Measurements from ENCODE around the gene ZBTB24. TPM values are rescaled to one million over a fixed set of nuclear protein-coding genes. Genes with fewer than 3 reads are reported as not detected.

The ZBTB24 gene
- total RNA-seq, 1 experiment from 2014 or later: 21.5 TPM

GRCh38 chr6:109446072-109446471 is 36.9 kb downstream of the ZBTB24 start:
- Histone ChIP-seq H3K36me3 (ENCODE audit: control insufficient read depth, insufficient read depth, low read length) (peaks cover 2% of the 10 kb centered on the region; the same call in 1 of the 2 replicates), H3K9me3 (ENCODE audit: control insufficient read depth, insufficient read depth, low read depth, low read length) (no peaks in the 10 kb centered on the region), H3K27ac (ENCODE audit: low read length) (no peak overlapping the region), H3K4me1 (ENCODE audit: control insufficient read depth, insufficient read depth, low read length) (peaks cover 8% of the 10 kb centered on the region), H3K27me3 (ENCODE audit: control insufficient read depth, insufficient read depth, low read length) (no peaks in the 10 kb centered on the region), H3K4me3 (ENCODE audit: low read depth in 2 of 2, low read length in 2 of 2) (no peak overlapping the region)
- ATAC-seq: no peak
- no TSS peak for BruUV-seq (replicated peaks)
- in situ Hi-C loops (cut with HindIII; ENCODE audit: low pct_unique_long_range_greater_than_20kb, low sequenced_read_pairs): no loop called here
- CTCF ChIA-PET: no interaction called here
- TF ChIP-seq REST (IDR thresholded peaks at IDR 0.05; ENCODE audit: insufficient read depth in 1 of 2, low read depth in 2 of 2, low read length in 1 of 2): no peak
- no peak for TF ChIP-seq TCF7L2 (IDR thresholded peaks at IDR 0.05; ENCODE audit: low read depth, low read length)
- no peak for TF ChIP-seq SIN3A (IDR thresholded peaks at IDR 0.05; ENCODE audit: borderline replicate concordance, insufficient read depth, low read depth, low read length)
- TF ChIP-seq POLR2AphosphoS5 (IDR thresholded peaks at IDR 0.05; ENCODE audit: low read depth, low read length): no peak
- POLR2A ChIA-PET: no interaction called here
- intact Hi-C loops (cut with micrococcal nuclease; ENCODE audit: unreplicated experiment): no loop called here
- no peak for DNase-seq (ENCODE audit: low read depth, low spot score)

- peaks cover 2% of the 10 kb centered on the region; the same call in 1 of the 2 replicates for H3K36me3 ChIP-seq (ENCODE audit: control insufficient read depth, insufficient read depth, low read length)
- ATAC-seq (no peak), DNase-seq (ENCODE audit: low read depth, low spot score) (no peak)
- H3K4me1 ChIP-seq (ENCODE audit: control insufficient read depth, insufficient read depth, low read length): peaks cover 8% of the 10 kb centered on the region
- no peak overlapping the region for H3K27ac ChIP-seq (ENCODE audit: low read length)
- no peaks in the 10 kb centered on the region for H3K9me3 ChIP-seq (ENCODE audit: control insufficient read depth, insufficient read depth, low read depth, low read length)
- intact Hi-C loops (cut with micrococcal nuclease; ENCODE audit: unreplicated experiment) (no loop called here), in situ Hi-C loops (cut with HindIII; ENCODE audit: low pct_unique_long_range_greater_than_20kb, low sequenced_read_pairs) (no loop called here)
- no peaks in the 10 kb centered on the region for H3K27me3 ChIP-seq (ENCODE audit: control insufficient read depth, insufficient read depth, low read length)
- CTCF ChIA-PET: no interaction called here
- TF ChIP-seq REST (IDR thresholded peaks at IDR 0.05; ENCODE audit: insufficient read depth in 1 of 2, low read depth in 2 of 2, low read length in 1 of 2) (no peak), TCF7L2 (IDR thresholded peaks at IDR 0.05; ENCODE audit: low read depth, low read length) (no peak), CTCF (IDR thresholded peaks at IDR 0.05) (no peak), POLR2AphosphoS5 (IDR thresholded peaks at IDR 0.05; ENCODE audit: low read depth, low read length) (no peak), SIN3A (IDR thresholded peaks at IDR 0.05; ENCODE audit: borderline replicate concordance, insufficient read depth, low read depth, low read length) (no peak)
- POLR2A ChIA-PET: interaction anchor here (1.2 kb wide), 1 partner anchor 62 kb away, joined by 4 read pairs; no protein-coding TSS in a partner anchor
- no peak overlapping the region for H3K4me3 ChIP-seq (ENCODE audit: low read depth in 2 of 2, low read length in 2 of 2)
- no TSS peak for BruUV-seq (replicated peaks)
Observed at GRCh38 chr6:109445382-109445781, 37.6 kb downstream of the ZBTB24 start.

All from Panc1 (cell line).